ENCODE data around the gene TXNL4A. TPM values are rescaled to one million over a fixed set of nuclear protein-coding genes. Genes with fewer than 3 reads are reported as not detected.
"Not testable (repeated sequence)": the region's sequence is repeated elsewhere in the genome, so short reads cannot be mapped to it uniquely, and the experiment has no call there.

TXNL4A gene
- total RNA-seq, 4 donors from 2014 or later, result 18.0 to 47.6 (median 33.6) TPM

- TF ChIP-seq CTCF (IDR thresholded peaks at IDR 0.05), result no peak
- ATAC-seq (ENCODE audit: low FRiP score) (no peak), DNase-seq (ENCODE audit: low spot score) (no peak)
Measured at GRCh38 chr18:80010551-80010906, 22.2 kb upstream of the TXNL4A start.

- DNase-seq (ENCODE audit: low spot score) (no peak), ATAC-seq (ENCODE audit: low FRiP score) (peak; percentile 80)
- TF ChIP-seq CTCF (IDR thresholded peaks at IDR 0.05), result no peak
Measured at GRCh38 chr18:80009661-80010550, 21.5 kb upstream of the TXNL4A start.

- ATAC-seq (ENCODE audit: low FRiP score) (no peak), DNase-seq (ENCODE audit: low spot score) (no peak)
- no peak for TF ChIP-seq CTCF (IDR thresholded peaks at IDR 0.05)
Measured at GRCh38 chr18:80006724-80007123, 18.4 kb upstream of the TXNL4A start.

- TF ChIP-seq CTCF (IDR thresholded peaks at IDR 0.05), result no peak
- DNase-seq (ENCODE audit: low spot score) (no peak), ATAC-seq (ENCODE audit: low FRiP score) (no peak)
Measured at GRCh38 chr18:80004600-80005342, 16.4 kb upstream of the TXNL4A start.

- no peak for DNase-seq (ENCODE audit: low spot score)
- TF ChIP-seq CTCF (IDR thresholded peaks at IDR 0.05), result no peak
- no peak for ATAC-seq (ENCODE audit: low FRiP score)
Measured at GRCh38 chr18:80002468-80002867, 14.1 kb upstream of the TXNL4A start.

- no peak for TF ChIP-seq CTCF (IDR thresholded peaks at IDR 0.05)
- no peak for ATAC-seq (ENCODE audit: low FRiP score)
- DNase-seq (ENCODE audit: low spot score), result no peak
Measured at GRCh38 chr18:80000877-80001276, 12.5 kb upstream of the TXNL4A start.

GRCh38 chr18:79999701-80000100 is 11.3 kb upstream of the TXNL4A start:
- not testable (repeated sequence) for DNase-seq (ENCODE audit: low spot score); ATAC-seq (ENCODE audit: low FRiP score)
